Keratinocyte (primary cell): ENCODE results near the gene PDE6A. TPM values are rescaled to one million over a fixed set of nuclear protein-coding genes. Genes with fewer than 3 reads are reported as not detected.

Source experiments
- DNase-seq: peaks from one replicate; pipeline ENCODE4 v3.0.0-alpha.2; 2011; ENCODE audit warnings: low read depth, missing footprints, low spot score
- FAIRE-seq: peaks from 2 replicates; lab custom pipeline; 2011; peaks lifted over from hg19 to GRCh38; lab: Jason Lieb, UNC
- H2AFZ ChIP-seq: 2 replicates; pipeline ENCODE4 v1.6.0; 2012; ENCODE audit warnings: low read length, control low read depth, inconsistent platforms; ENCODE audit not compliant: control insufficient read depth
- H3K27ac ChIP-seq: 2 replicates; pipeline ENCODE4 v1.5.1; 2011; ENCODE audit warnings: low read length; ENCODE audit not compliant: control insufficient read depth, insufficient read depth
- H3K27me3 ChIP-seq: 3 replicates; pipeline ENCODE4 v1.6.0; 2011; ENCODE audit warnings: low read length; ENCODE audit not compliant: control insufficient read depth, insufficient read depth; ENCODE audit errors: extremely low read depth
- H3K36me3 ChIP-seq, 2 experiments: 2 replicates in 1 of 2; 3 replicates in 1 of 2; pipeline ENCODE4 v1.5.1; 2011; ENCODE audit warnings: low read length in 2 of 2, mild to moderate bottlenecking in 1 of 2; ENCODE audit not compliant: control insufficient read depth in 2 of 2, insufficient read depth in 2 of 2; ENCODE audit errors: extremely low read depth in 1 of 2
- H3K4me1 ChIP-seq: 3 replicates; pipeline ENCODE4 v1.5.1; 2011; ENCODE audit warnings: low read length; ENCODE audit not compliant: control insufficient read depth, insufficient read depth; ENCODE audit errors: extremely low read depth
- H3K4me2 ChIP-seq: 3 replicates; pipeline ENCODE4 v1.6.0; 2011; ENCODE audit warnings: low read depth, low read length; ENCODE audit not compliant: control insufficient read depth, insufficient read depth; ENCODE audit errors: extremely low read depth
- H3K4me3 ChIP-seq, 3 experiments: fragments of 200-600 bp in 1 of 3; sonication (generic) in 1 of 3; 2 replicates in 2 of 3; 3 replicates in 1 of 3; pipeline ENCODE4 v1.5.1; 2011 to 2016; ENCODE audit warnings: low read length in 3 of 3, mild to moderate bottlenecking in 3 of 3, control low read depth in 2 of 3, inconsistent platforms in 1 of 3, low read depth in 1 of 3, mixed read lengths in 1 of 3, mixed run types in 1 of 3, moderate library complexity in 1 of 3; ENCODE audit not compliant: control insufficient read depth in 2 of 3, insufficient read depth in 2 of 3; ENCODE audit errors: extremely low read depth in 1 of 3
- H3K79me2 ChIP-seq: 2 replicates; pipeline ENCODE4 v1.6.0; 2012; ENCODE audit warnings: low read length; ENCODE audit not compliant: control insufficient read depth, insufficient read depth
- H3K9ac ChIP-seq: 3 replicates; pipeline ENCODE4 v1.6.0; 2011; ENCODE audit warnings: low read length; ENCODE audit not compliant: control insufficient read depth, insufficient read depth; ENCODE audit errors: extremely low read depth
- H3K9me1 ChIP-seq: 3 replicates; pipeline ENCODE4 v1.6.0; 2011; ENCODE audit warnings: low read length; ENCODE audit not compliant: control insufficient read depth, insufficient read depth; ENCODE audit errors: extremely low read depth
- H3K9me3 ChIP-seq: 2 replicates; pipeline ENCODE4 v1.5.1; 2012; ENCODE audit warnings: low read depth, low read length; ENCODE audit not compliant: control insufficient read depth
- H4K20me1 ChIP-seq: 3 replicates; pipeline ENCODE4 v1.6.0; 2011; ENCODE audit warnings: low read length; ENCODE audit not compliant: control insufficient read depth, insufficient read depth; ENCODE audit errors: extremely low read depth
- CTCF ChIP-seq, 3 experiments: IDR thresholded peaks in 1 of 3; conservative IDR thresholded peaks in 1 of 3; optimal IDR thresholded peaks in 1 of 3; 2 replicates in 2 of 3; 3 replicates in 1 of 3; pipeline versions ENCODE3 to v1.5.1; 2011; ENCODE audit warnings: low read length in 3 of 3, mild to moderate bottlenecking in 3 of 3, moderate library complexity in 2 of 3, control low read depth in 1 of 3, inconsistent platforms in 1 of 3; ENCODE audit not compliant: insufficient read depth in 2 of 3; ENCODE audit errors: extremely low read depth in 1 of 3
- EZH2 ChIP-seq: IDR thresholded peaks from one replicate; pipeline ENCODE4 v1.6.1; 2012; ENCODE audit warnings: inconsistent platforms, mild to moderate bottlenecking, low read length, moderate library complexity
- dilution Hi-C: fragments of 300-500 bp; cut with MboI; formaldehyde crosslinking; loops from one replicate; pipeline ENCODE4 v1.7.0; 2020; ENCODE audit warnings: low sequenced_read_pairs; ENCODE audit not compliant: extremely low pct_ligation_motif_present
- polyA plus RNA-seq, 5 experiments: library from polyadenylated mRNA; depleted of rRNA in 3 of 5; stranded (reverse) in 3 of 5; stranded (forward) in 1 of 5; unstranded in 1 of 5; fragments of >200 nt; gene quantifications; 1 replicate in 1 of 5; 2 replicates in 3 of 5; 3 replicates in 1 of 5; pipeline versions ENCODE4 v1.2.1 to v1.2.3, GENCODE V29; 2011 to 2012; ENCODE audit warnings: missing spikeins in 2 of 5, low read depth in 1 of 5, low replicate concordance in 1 of 5

PDE6A gene
- polyA plus RNA-seq, 1 donor (not counting 4 experiments of a cell fraction or from before 2014, with no cell fraction given) = 0.03 TPM

GRCh38 chr5:149853701-149854100, 90.9 kb downstream of the PDE6A start:
- dilution Hi-C loops = loop anchor here (25.0 kb wide), 1 partner anchor 109 kb away; the partner anchor contains the start of gene SLC26A2
- H4K20me1 ChIP-seq = no peaks in the 10 kb centered on the region

GRCh38 chr5:149853331-149853648, 91.3 kb downstream of the PDE6A start:
- H3K36me3 ChIP-seq = peaks cover 0 to 8% of the 10 kb centered on the region in 2 experiments
- no peak overlapping the region for H3K4me3 ChIP-seq
- no peak overlapping the region for H3K9ac ChIP-seq
- H3K27ac ChIP-seq = no peak overlapping the region
- no peak for DNase-seq
- no peak overlapping the region for H3K4me2 ChIP-seq
- H3K27me3 ChIP-seq = no peaks in the 10 kb centered on the region
- H3K9me1 ChIP-seq = no peaks in the 10 kb centered on the region
- H3K9me3 ChIP-seq = no peaks in the 10 kb centered on the region
- H3K4me1 ChIP-seq = no peaks in the 10 kb centered on the region
- dilution Hi-C loops = loop anchor here (25.0 kb wide), 1 partner anchor 109 kb away; the partner anchor contains the start of gene SLC26A2
- FAIRE-seq = no peak
- H3K79me2 ChIP-seq = no peaks in the 10 kb centered on the region
- H2AFZ ChIP-seq = no peak overlapping the region
- no peaks in the 10 kb centered on the region for H4K20me1 ChIP-seq
- peak in 1 of 3 experiments; percentile 3 for TF ChIP-seq CTCF (optimal IDR thresholded peaks at IDR 0.05 in 1 of 3, IDR thresholded peaks at IDR 0.05 in 1 of 3, conservative IDR thresholded peaks at IDR 0.05 in 1 of 3; ENCODE audit: extremely low read depth in 1 of 3, insufficient read depth in 2 of 3, low read length in 3 of 3)
- no peak for TF ChIP-seq EZH2

More at GRCh38 chr5:149853701-149854100, 90.9 kb downstream of the PDE6A start:
- Histone ChIP-seq H3K9ac (no peak overlapping the region), H3K4me2 (no peak overlapping the region), H3K9me1 (no peaks in the 10 kb centered on the region), H3K27ac (no peak overlapping the region), H3K4me1 (no peaks in the 10 kb centered on the region), H3K79me2 (no peaks in the 10 kb centered on the region), H3K9me3 (no peaks in the 10 kb centered on the region), H3K36me3 (peaks cover 0 to 8% of the 10 kb centered on the region in 2 experiments), H2AFZ (no peak overlapping the region), H3K4me3 (no peak overlapping the region), H3K27me3 (no peaks in the 10 kb centered on the region)
- DNase-seq = no peak
- TF ChIP-seq CTCF (optimal IDR thresholded peaks at IDR 0.05 in 1 of 3, IDR thresholded peaks at IDR 0.05 in 1 of 3, conservative IDR thresholded peaks at IDR 0.05 in 1 of 3; ENCODE audit: extremely low read depth in 1 of 3, insufficient read depth in 2 of 3, low read length in 3 of 3) (no peak), EZH2 (no peak)
- no peak for FAIRE-seq
